HPDE6-E6E7 (cell line): Measurements from ENCODE around the gene ZNF30.
"Not testable (repeated sequence)": the region's sequence is repeated elsewhere in the genome, so short reads cannot be mapped to it uniquely, and the experiment has no call there.

Experiments used
- DNase-seq: peaks from one replicate; pipeline ENCODE4 v3.0.0; 2011; ENCODE audit warnings: missing footprints; ENCODE audit errors: extremely low spot score

ZNF30 gene

GRCh38 chr19:34985249-34986022 is 58.7 kb downstream of the ZNF30 start:
- no peak for DNase-seq

- no peak for DNase-seq
Measured at GRCh38 chr19:34988119-34988518, 61.4 kb downstream of the ZNF30 start.

- DNase-seq, result no peak
Measured at GRCh38 chr19:34989298-34989697, 62.6 kb downstream of the ZNF30 start.

- DNase-seq, result no peak
Measured at GRCh38 chr19:34990578-34991192, 64.0 kb downstream of the ZNF30 start.

GRCh38 chr19:34991542-34992333 is 65.0 kb downstream of the ZNF30 start:
- DNase-seq, result no peak

GRCh38 chr19:34992582-34992981 is 65.9 kb downstream of the ZNF30 start:
- not testable (repeated sequence) for DNase-seq

GRCh38 chr19:34994286-34994642 is 67.6 kb downstream of the ZNF30 start:
- no peak for DNase-seq
